Neutrophil (primary cell): ENCODE results near the gene SPSB1.

Experiments
- H3K27ac ChIP-seq: fragments of 200-600 bp; sonication (generic); 2 replicates; pipeline ENCODE4 v1.5.1; 2016; ENCODE audit warnings: mild to moderate bottlenecking, moderate library complexity
- H3K27me3 ChIP-seq: fragments of 200-600 bp; sonication (generic); 2 replicates; pipeline ENCODE4 v1.6.0; 2016; ENCODE audit warnings: mild to moderate bottlenecking
- H3K36me3 ChIP-seq: fragments of 200-600 bp; sonication (generic); 2 replicates; pipeline ENCODE4 v1.5.1; 2017
- H3K4me1 ChIP-seq, 2 experiments: fragments of 200-600 bp in 1 of 2; sonication (generic) in 1 of 2; 1 replicate in 1 of 2; 2 replicates in 1 of 2; pipeline versions ENCODE4 v1.5.1 to v1.6.1; 2013 to 2016; ENCODE audit warnings: low read depth in 1 of 2, low read length in 1 of 2, mild to moderate bottlenecking in 1 of 2, moderate library complexity in 1 of 2; ENCODE audit not compliant: control insufficient read depth in 1 of 2, insufficient read depth in 1 of 2
- H3K4me3 ChIP-seq, 2 experiments: fragments of 200-600 bp in 1 of 2; sonication (generic) in 1 of 2; 1 replicate in 1 of 2; 2 replicates in 1 of 2; pipeline ENCODE4 v1.5.1; 2013 to 2016; ENCODE audit warnings: low read depth in 1 of 2, low read length in 1 of 2, mild to moderate bottlenecking in 1 of 2, moderate library complexity in 1 of 2
- H3K9me3 ChIP-seq: fragments of 200-600 bp; sonication (generic); 2 replicates; pipeline ENCODE4 v1.5.1; 2016
- CTCF ChIP-seq: fragments of 200-600 bp; sonication (generic); IDR thresholded peaks from 2 replicates; pipeline ENCODE4 v1.5.1; 2016; ENCODE audit warnings: antibody characterized with exemption

SPSB1 gene

GRCh38 chr1:9391620-9392019 lies 98.9 kb downstream of the SPSB1 start:
- Histone ChIP-seq H3K27me3 (no peaks in the 10 kb centered on the region), H3K4me1 (no peaks in the 10 kb centered on the region), H3K36me3 (no peaks in the 10 kb centered on the region), H3K4me3 (no peak overlapping the region), H3K27ac (no peak overlapping the region), H3K9me3 (no peaks in the 10 kb centered on the region)
- no peak for TF ChIP-seq CTCF

- no peak overlapping the region for H3K27ac ChIP-seq
- peaks cover 18% of the 10 kb centered on the region for H3K27me3 ChIP-seq
- TF ChIP-seq CTCF: no peak
- no peaks in the 10 kb centered on the region for H3K36me3 ChIP-seq
- no peaks in the 10 kb centered on the region for H3K4me1 ChIP-seq
- H3K4me3 ChIP-seq: no peak overlapping the region
- H3K9me3 ChIP-seq: no peaks in the 10 kb centered on the region
Observed at GRCh38 chr1:9394010-9394409, 101.3 kb downstream of the SPSB1 start.

- no peaks in the 10 kb centered on the region for H3K36me3 ChIP-seq
- H3K9me3 ChIP-seq: no peaks in the 10 kb centered on the region
- TF ChIP-seq CTCF: no peak
- H3K27me3 ChIP-seq: peaks cover 28% of the 10 kb centered on the region
- no peaks in the 10 kb centered on the region for H3K4me1 ChIP-seq
- no peak overlapping the region for H3K27ac ChIP-seq
- H3K4me3 ChIP-seq: no peak overlapping the region
Observed at GRCh38 chr1:9395018-9395417, 102.3 kb downstream of the SPSB1 start.

- H3K27me3 ChIP-seq: peaks cover 44% of the 10 kb centered on the region
- H3K27ac ChIP-seq: no peak overlapping the region
- TF ChIP-seq CTCF: no peak
- H3K4me3 ChIP-seq: no peak overlapping the region
- H3K9me3 ChIP-seq: no peaks in the 10 kb centered on the region
- no peaks in the 10 kb centered on the region for H3K36me3 ChIP-seq
- H3K4me1 ChIP-seq: no peaks in the 10 kb centered on the region
Observed at GRCh38 chr1:9397047-9397446, 104.4 kb downstream of the SPSB1 start.

GRCh38 chr1:9397997-9398526 lies 105.4 kb downstream of the SPSB1 start:
- H3K4me3 ChIP-seq: no peak overlapping the region
- H3K27ac ChIP-seq: no peak overlapping the region
- H3K9me3 ChIP-seq: no peaks in the 10 kb centered on the region
- H3K36me3 ChIP-seq: no peaks in the 10 kb centered on the region
- TF ChIP-seq CTCF: no peak
- H3K4me1 ChIP-seq: no peaks in the 10 kb centered on the region
- H3K27me3 ChIP-seq: peaks cover 44% of the 10 kb centered on the region
